ENCODE data around the gene AGAP1.

AGAP1 gene

DNA sequence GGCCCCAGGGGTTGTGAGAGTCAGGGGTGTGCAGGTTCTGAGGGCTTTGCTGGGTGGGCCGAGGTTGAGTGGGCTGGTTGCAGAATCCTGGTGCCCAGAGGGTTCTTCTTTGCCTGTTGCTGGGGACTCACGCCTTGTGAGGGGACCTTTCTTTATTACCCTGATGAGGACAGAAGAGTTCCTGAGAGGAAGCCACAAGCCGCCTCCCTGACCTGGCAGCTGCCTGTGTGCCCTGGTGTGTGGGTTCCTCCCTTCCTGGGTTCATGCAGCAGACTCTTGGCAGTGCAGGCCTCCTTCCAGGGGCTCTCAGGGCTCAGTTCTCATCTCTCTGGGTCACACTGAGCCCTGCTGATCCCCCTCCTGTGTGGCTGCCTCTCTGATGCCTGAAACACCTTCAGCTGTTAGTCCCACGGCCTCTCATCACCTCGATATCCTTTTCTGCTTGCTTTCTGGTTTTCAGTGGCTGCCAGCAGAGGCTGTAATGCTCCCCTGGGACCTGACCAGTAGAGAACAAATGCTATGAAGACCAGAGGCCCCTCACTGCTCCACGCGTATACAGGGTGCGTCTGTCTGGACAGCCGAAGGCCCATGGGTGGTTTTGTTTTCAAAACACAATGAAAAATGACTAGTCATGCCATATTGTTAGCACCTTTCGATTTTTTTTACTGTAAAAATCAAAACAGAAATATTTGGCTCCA is 191.3 kb downstream of the AGAP1 start:
- H3K4me3 ChIP-seq (replicated peaks in 1 of 2; ENCODE audit: low read depth in 2 of 2, low read length in 2 of 2): no peak overlapping the region
- no peak for TF ChIP-seq CTCF (IDR thresholded peaks at IDR 0.05; ENCODE audit: low read depth, low read length)
- DNase-seq (ENCODE audit: low read depth in 2 of 2): peak; percentile 41 to 62

DNA sequence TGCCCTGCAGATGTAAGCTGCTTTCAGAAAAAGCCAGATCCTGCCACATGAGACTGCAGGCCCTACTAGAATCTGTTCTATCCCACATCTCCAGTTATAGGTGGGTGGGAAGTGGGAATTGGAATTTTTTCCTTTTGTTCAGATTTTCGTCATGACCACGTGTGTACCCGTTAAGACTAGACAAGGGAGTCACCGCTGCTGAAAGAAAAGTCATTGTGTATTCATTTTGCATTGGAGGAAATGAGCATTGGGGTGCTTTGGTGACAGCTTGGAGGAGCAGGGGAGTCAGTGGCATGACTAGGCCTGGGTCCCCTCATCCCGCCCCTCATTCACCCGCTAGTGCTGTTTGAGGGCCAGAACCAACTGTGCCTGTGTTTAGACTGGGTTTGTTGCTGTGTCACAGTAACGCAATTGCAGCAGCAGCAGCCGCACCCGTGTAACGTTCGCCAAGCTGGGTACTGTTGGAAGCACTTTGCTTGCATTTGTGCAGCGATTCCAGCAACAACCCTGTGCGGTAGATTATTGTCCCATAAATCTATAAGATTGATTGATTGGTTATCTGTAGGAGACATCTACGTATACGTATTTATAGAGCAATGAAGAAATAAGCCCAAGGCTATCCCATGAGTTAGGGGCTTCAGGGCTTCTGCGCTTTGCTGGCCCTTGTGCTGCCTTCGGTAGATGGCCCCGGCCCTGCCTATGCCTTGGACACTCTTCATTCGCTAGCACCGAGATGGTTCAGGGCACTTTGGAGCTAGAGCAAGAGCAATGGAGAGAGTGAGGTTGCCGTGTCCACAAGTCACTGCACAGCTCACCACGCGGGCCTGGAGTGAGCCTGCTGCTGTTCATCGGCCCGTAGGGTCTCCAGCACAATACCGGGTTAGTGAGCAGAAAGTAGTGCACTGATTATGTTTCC is 194.9 kb downstream of the AGAP1 start:
- DNase-seq (ENCODE audit: low read depth in 2 of 2): no peak
- H3K4me3 ChIP-seq (replicated peaks in 1 of 2; ENCODE audit: low read depth in 2 of 2, low read length in 2 of 2): no peak overlapping the region
- no peak for TF ChIP-seq CTCF (IDR thresholded peaks at IDR 0.05; ENCODE audit: low read depth, low read length)

GRCh38 chr2:235689427-235689853 is 195.6 kb downstream of the AGAP1 start:
- TF ChIP-seq CTCF (IDR thresholded peaks at IDR 0.05; ENCODE audit: low read depth, low read length): no peak
- H3K4me3 ChIP-seq (replicated peaks in 1 of 2; ENCODE audit: low read depth in 2 of 2, low read length in 2 of 2): no peak overlapping the region
- DNase-seq (ENCODE audit: low read depth in 2 of 2): no peak

GRCh38 chr2:235690082-235690808 is 196.4 kb downstream of the AGAP1 start:
- no peak overlapping the region for H3K4me3 ChIP-seq (replicated peaks in 1 of 2; ENCODE audit: low read depth in 2 of 2, low read length in 2 of 2)
- TF ChIP-seq CTCF (IDR thresholded peaks at IDR 0.05; ENCODE audit: low read depth, low read length): no peak
- DNase-seq (ENCODE audit: low read depth in 2 of 2): no peak

GRCh38 chr2:235690809-235691450 is 197.1 kb downstream of the AGAP1 start:
- no peak for TF ChIP-seq CTCF (IDR thresholded peaks at IDR 0.05; ENCODE audit: low read depth, low read length)
- DNase-seq (ENCODE audit: low read depth in 2 of 2): no peak

GRCh38 chr2:235692076-235692475 is 198.2 kb downstream of the AGAP1 start:
- no peak for TF ChIP-seq CTCF (IDR thresholded peaks at IDR 0.05; ENCODE audit: low read depth, low read length)
- H3K4me3 ChIP-seq (replicated peaks in 1 of 2; ENCODE audit: low read depth in 2 of 2, low read length in 2 of 2): no peak overlapping the region
- DNase-seq (ENCODE audit: low read depth in 2 of 2): no peak

More at GRCh38 chr2:235690809-235691450, 197.1 kb downstream of the AGAP1 start:
- H3K4me3 ChIP-seq (replicated peaks in 1 of 2; ENCODE audit: low read depth in 2 of 2, low read length in 2 of 2): no peak overlapping the region

Measured in cardiac fibroblast (primary cell).